Neural cell (in vitro differentiated cells): ENCODE measurements around the gene ADGB. TPM values are rescaled to one million over a fixed set of nuclear protein-coding genes. Genes with fewer than 3 reads are reported as not detected.

Source experiments
- H2AFZ ChIP-seq: fragments of 200-600, 300-800 bp; sonication (generic), shearing (Covaris generic); 2 replicates; pipeline ENCODE4 v1.6.0; 2014; ENCODE audit warnings: low read depth, mild to moderate bottlenecking, antibody characterized with exemption, low read length, moderate library complexity
- H3F3A ChIP-seq: fragments of 200-600 bp; shearing (Covaris generic); 2 replicates; pipeline ENCODE4 v1.6.1; 2016; ENCODE audit warnings: mild to moderate bottlenecking, moderate library complexity, mixed read lengths, antibody characterized with exemption, low read length; ENCODE audit not compliant: insufficient read depth, poor library complexity, severe bottlenecking
- H3K27ac ChIP-seq: fragments of 200-600, 300-800 bp; sonication (generic), shearing (Covaris generic); 2 replicates; pipeline ENCODE4 v1.5.1; 2014; ENCODE audit warnings: mild to moderate bottlenecking, low read length, moderate library complexity
- H3K27me3 ChIP-seq: fragments of 300-800, 200-600 bp; sonication (generic), shearing (Covaris generic); 2 replicates; pipeline ENCODE4 v1.6.0; 2014; ENCODE audit warnings: mild to moderate bottlenecking, low read depth, low read length, moderate library complexity; ENCODE audit not compliant: insufficient read depth
- H3K36me3 ChIP-seq: fragments of 300-800, 200-600 bp; sonication (generic), shearing (Covaris generic); 2 replicates; pipeline ENCODE4 v1.5.1; 2014; ENCODE audit warnings: mild to moderate bottlenecking, antibody characterized with exemption, low read length, moderate library complexity; ENCODE audit not compliant: insufficient read depth
- H3K4me2 ChIP-seq: fragments of 300-800, 200-600 bp; sonication (generic), shearing (Covaris generic); 2 replicates; pipeline ENCODE4 v1.6.0; 2014; ENCODE audit warnings: mild to moderate bottlenecking, low read length
- H3K4me3 ChIP-seq: fragments of 300-800, 200-600 bp; sonication (generic), shearing (Covaris generic); 2 replicates; pipeline ENCODE4 v1.5.1; 2014; ENCODE audit warnings: mild to moderate bottlenecking, low read length, moderate library complexity
- H3K79me2 ChIP-seq: fragments of 200-600 bp; shearing (Covaris generic); replicated peaks from 2 replicates; pipeline ENCODE4 v1.6.0; 2014; ENCODE audit warnings: mild to moderate bottlenecking, low read length, moderate library complexity; ENCODE audit not compliant: insufficient read depth
- H3K9ac ChIP-seq: fragments of 300-800, 200-600 bp; sonication (generic), shearing (Covaris generic); 2 replicates; pipeline ENCODE4 v1.6.1; 2016; ENCODE audit warnings: mild to moderate bottlenecking, low read length, mixed read lengths
- H3K9me2 ChIP-seq: fragments of 200-600 bp; shearing (Covaris generic); 2 replicates; pipeline ENCODE4 v1.6.1; 2016; ENCODE audit warnings: mild to moderate bottlenecking, low read length, mixed read lengths; ENCODE audit not compliant: insufficient read depth
- H3K9me3 ChIP-seq: fragments of 200-600, 300-800 bp; sonication (generic), shearing (Covaris generic); 2 replicates; pipeline ENCODE4 v1.6.1; 2016; ENCODE audit warnings: mild to moderate bottlenecking, mixed run types, low read length, moderate library complexity, mixed read lengths
- H4K20me1 ChIP-seq: fragments of 200-600 bp; shearing (Covaris generic); 2 replicates; pipeline ENCODE4 v1.6.1; 2016; ENCODE audit warnings: mild to moderate bottlenecking, mixed run types; ENCODE audit not compliant: insufficient read depth
- EP300 ChIP-seq: fragments of 450-650 bp; conservative IDR thresholded peaks from 2 replicates; pipeline ENCODE4 v1.6.1; 2014; ENCODE audit warnings: antibody characterized with exemption, mild to moderate bottlenecking, moderate library complexity; ENCODE audit not compliant: poor library complexity, severe bottlenecking
- EZH2 ChIP-seq: fragments of 200-600, 300-800 bp; shearing (Covaris generic), sonication (generic); IDR thresholded peaks from 2 replicates; pipeline ENCODE4 v1.6.1; 2014; ENCODE audit warnings: antibody characterized with exemption, low read length, borderline replicate concordance, mild to moderate bottlenecking; ENCODE audit not compliant: insufficient read depth, poor library complexity, severe bottlenecking
- MXI1 ChIP-seq: fragments of 450-650 bp; conservative IDR thresholded peaks from 2 replicates; pipeline ENCODE4 v1.6.1; 2014; ENCODE audit warnings: antibody characterized with exemption, mild to moderate bottlenecking; ENCODE audit not compliant: poor library complexity, severe bottlenecking
- POLR2AphosphoS5 ChIP-seq: IDR thresholded peaks from 2 replicates; pipeline ENCODE4 v1.6.1; 2012
- RAD21 ChIP-seq: fragments of 450-650 bp; conservative IDR thresholded peaks from 2 replicates; pipeline ENCODE4 v1.6.1; 2014; ENCODE audit warnings: antibody characterized with exemption, mild to moderate bottlenecking, moderate library complexity
- REST ChIP-seq: IDR thresholded peaks from 2 replicates; pipeline ENCODE4 v1.6.1; 2012; ENCODE audit warnings: borderline replicate concordance
- SMC3 ChIP-seq: fragments of 450-650 bp; conservative IDR thresholded peaks from 2 replicates; pipeline ENCODE4 v1.6.1; 2014; ENCODE audit warnings: antibody characterized with exemption, mild to moderate bottlenecking, moderate library complexity; ENCODE audit not compliant: poor library complexity
- TAF1 ChIP-seq: IDR thresholded peaks from 2 replicates; pipeline ENCODE4 v1.6.1; 2012; ENCODE audit warnings: low read depth
- polyA plus RNA-seq: library from polyadenylated mRNA; depleted of rRNA; stranded (reverse); fragments of >200 nt; gene quantifications from 2 replicates; pipeline ENCODE4 v1.2.3, GENCODE V29; 2014
- TF ChIP-seq, protein P1 (sequence below): fragments of 450-650 bp; IDR thresholded peaks from 2 replicates; pipeline ENCODE4 v1.5.1; 2014; ENCODE audit warnings: antibody characterized with exemption, mild to moderate bottlenecking, moderate library complexity; ENCODE audit not compliant: poor library complexity, severe bottlenecking

The ADGB gene
- polyA plus RNA-seq, 1 donor from 2014 or later = not detected

- H3K27ac ChIP-seq = no peak overlapping the region
- H3K9ac ChIP-seq = no peak overlapping the region
- no peak overlapping the region for H2AFZ ChIP-seq
- H4K20me1 ChIP-seq = no peaks in the 10 kb centered on the region
- H3K9me3 ChIP-seq = no peaks in the 10 kb centered on the region
- H3K27me3 ChIP-seq = no peaks in the 10 kb centered on the region
- H3K4me2 ChIP-seq = no peak overlapping the region
- H3F3A ChIP-seq = no peaks in the 10 kb centered on the region
- no peak overlapping the region for H3K4me3 ChIP-seq
- no peaks in the 10 kb centered on the region for H3K79me2 ChIP-seq
- H3K36me3 ChIP-seq = no peaks in the 10 kb centered on the region
- no peaks in the 10 kb centered on the region for H3K9me2 ChIP-seq
- TF ChIP-seq EZH2 (no peak), MXI1 (no peak), TAF1 (no peak), POLR2AphosphoS5 (no peak), SMC3 (no peak), RAD21 (no peak), REST (no peak), EP300 (no peak)
- TF ChIP-seq, protein P1, sequence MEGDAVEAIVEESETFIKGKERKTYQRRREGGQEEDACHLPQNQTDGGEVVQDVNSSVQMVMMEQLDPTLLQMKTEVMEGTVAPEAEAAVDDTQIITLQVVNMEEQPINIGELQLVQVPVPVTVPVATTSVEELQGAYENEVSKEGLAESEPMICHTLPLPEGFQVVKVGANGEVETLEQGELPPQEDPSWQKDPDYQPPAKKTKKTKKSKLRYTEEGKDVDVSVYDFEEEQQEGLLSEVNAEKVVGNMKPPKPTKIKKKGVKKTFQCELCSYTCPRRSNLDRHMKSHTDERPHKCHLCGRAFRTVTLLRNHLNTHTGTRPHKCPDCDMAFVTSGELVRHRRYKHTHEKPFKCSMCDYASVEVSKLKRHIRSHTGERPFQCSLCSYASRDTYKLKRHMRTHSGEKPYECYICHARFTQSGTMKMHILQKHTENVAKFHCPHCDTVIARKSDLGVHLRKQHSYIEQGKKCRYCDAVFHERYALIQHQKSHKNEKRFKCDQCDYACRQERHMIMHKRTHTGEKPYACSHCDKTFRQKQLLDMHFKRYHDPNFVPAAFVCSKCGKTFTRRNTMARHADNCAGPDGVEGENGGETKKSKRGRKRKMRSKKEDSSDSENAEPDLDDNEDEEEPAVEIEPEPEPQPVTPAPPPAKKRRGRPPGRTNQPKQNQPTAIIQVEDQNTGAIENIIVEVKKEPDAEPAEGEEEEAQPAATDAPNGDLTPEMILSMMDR = no peak
These were observed 260.4 kb downstream of the ADGB start for GRCh38 chr6:146859206-146859605.

GRCh38 chr6:146859795-146860495, 261.2 kb downstream of the ADGB start:
- Histone ChIP-seq H3K4me3 (no peak overlapping the region), H2AFZ (no peak overlapping the region), H3K79me2 (no peaks in the 10 kb centered on the region), H3K9ac (no peak overlapping the region), H3F3A (no peaks in the 10 kb centered on the region), H4K20me1 (no peaks in the 10 kb centered on the region), H3K27me3 (no peaks in the 10 kb centered on the region), H3K36me3 (no peaks in the 10 kb centered on the region), H3K4me2 (no peak overlapping the region), H3K9me2 (no peaks in the 10 kb centered on the region), H3K9me3 (no peaks in the 10 kb centered on the region), H3K27ac (no peak overlapping the region)
- TF ChIP-seq, protein P1 = no peak
- no peak for TF ChIP-seq POLR2AphosphoS5
- TF ChIP-seq EZH2 = no peak
- TF ChIP-seq MXI1 = no peak
- TF ChIP-seq TAF1 = no peak
- no peak for TF ChIP-seq RAD21
- TF ChIP-seq EP300 = no peak
- no peak for TF ChIP-seq SMC3
- no peak for TF ChIP-seq REST
